ENCODE measurements around the gene MARCHF10. TPM values are rescaled to one million over a fixed set of nuclear protein-coding genes. Genes with fewer than 3 reads are reported as not detected.

MARCHF10 gene
- total and polyA plus RNA-seq, 2 of the 4 experiments (the other 2 are of a cell fraction): 0.18 to 0.74 TPM

GRCh38 chr17:62688398-62689160 is 119.5 kb downstream of the MARCHF10 start:
- H2AK5ac ChIP-seq (ENCODE audit: low read depth, low read length): no peak overlapping the region
- dilution Hi-C loops (cut with HindIII; ENCODE audit: low sequenced_read_pairs, unreplicated experiment): no loop called here
- no peak overlapping the region for H3K23ac ChIP-seq (ENCODE audit: low read depth, low read length)
- no peak overlapping the region for H4K5ac ChIP-seq (ENCODE audit: low read depth, low read length)
- H3K18ac ChIP-seq (ENCODE audit: low read depth, low read length): no peak overlapping the region
- H2BK20ac ChIP-seq (ENCODE audit: low read depth, low read length): no peak overlapping the region
- H2BK15ac ChIP-seq (ENCODE audit: low read depth, low read length): no peak overlapping the region
- H2BK120ac ChIP-seq (ENCODE audit: low read depth, low read length): no peak overlapping the region
- in situ Hi-C loops (cut with MboI; ENCODE audit: low sequenced_read_pairs): no loop called here
- no peaks in the 10 kb centered on the region for H4K20me1 ChIP-seq (ENCODE audit: insufficient read depth, low read length)
- H3K4me1 ChIP-seq (ENCODE audit: control insufficient read depth, insufficient read depth, low read length): no peaks in the 10 kb centered on the region
- H3K79me1 ChIP-seq (ENCODE audit: low read depth in 1 of 2, low read length in 2 of 2): 0 out of 4 replicates have a peak, but pooled peaks cover 0 to 7% of the 10 kb centered on the region in 2 experiments
- H3K36me3 ChIP-seq (ENCODE audit: control insufficient read depth, insufficient read depth, low read length): peaks cover 64% of the 10 kb centered on the region
- no peak overlapping the region for H2AFZ ChIP-seq (replicated peaks; ENCODE audit: low read length, poor library complexity)
- no peak overlapping the region for H4K91ac ChIP-seq (ENCODE audit: insufficient read depth, low read depth, low read length)
- CTCF ChIA-PET: no interaction called here
- intact Hi-C loops (cut with micrococcal nuclease): no loop called here
- no peak overlapping the region for H3K4ac ChIP-seq (ENCODE audit: low read depth, low read length)
- H3K56ac ChIP-seq (ENCODE audit: extremely low read depth, insufficient read depth, low read length): no peak overlapping the region
- H3K27me3 ChIP-seq (ENCODE audit: control insufficient read depth, insufficient read depth, low read length): no peaks in the 10 kb centered on the region
- H3K9ac ChIP-seq (ENCODE audit: low read depth, low read length): no peak overlapping the region
- no peak overlapping the region for H2BK5ac ChIP-seq (ENCODE audit: low read depth, low read length, poor library complexity, severe bottlenecking)
- POLR2A ChIA-PET (ENCODE audit: unreplicated experiment): no interaction called here
- no TSS peak for BruUV-seq (replicated peaks)
- H3K4me2 ChIP-seq (ENCODE audit: low read depth, low read length): no peak overlapping the region
- no peaks in the 10 kb centered on the region; the same call in 1 of the 2 replicates for H3K9me1 ChIP-seq (ENCODE audit: insufficient read depth, low read length)
- TF ChIP-seq USF2 (IDR thresholded peaks at IDR 0.05; ENCODE audit: low read depth, low read length) (no peak), BHLHE40 (IDR thresholded peaks at IDR 0.05; ENCODE audit: low read depth, low read length) (no peak), RFX5 (IDR thresholded peaks at IDR 0.05; ENCODE audit: low read depth, low read length) (no peak), RCOR1 (IDR thresholded peaks at IDR 0.05; ENCODE audit: insufficient replicate concordance, low read length) (no peak), ELK1 (IDR thresholded peaks at IDR 0.05; ENCODE audit: borderline replicate concordance, low read depth, low read length) (no peak)
- no peak overlapping the region for H3K14ac ChIP-seq (replicated peaks; ENCODE audit: low read depth, low read length)
- 75% methylated on average over 3 of the region's 11 CpGs; no CpG with 5 or more reads in 1 of the 2 experiments for WGBS, 2 experiments (ENCODE audit: extremely low coverage in 2 of 2, insufficient read length in 1 of 2)
- H3K27ac ChIP-seq (ENCODE audit: insufficient read depth, low read length): no peak overlapping the region
- H4K8ac ChIP-seq (ENCODE audit: low read depth in 2 of 2, low read length in 2 of 2): no peak overlapping the region
- no peak overlapping the region for H3K4me3 ChIP-seq (ENCODE audit: insufficient read depth, low read depth, low read length)
- no peaks in the 10 kb centered on the region for H3K9me3 ChIP-seq (ENCODE audit: control insufficient read depth, insufficient read depth, low read length)
- ATAC-seq (ENCODE audit: low read depth) (no peak), DNase-seq (no peak)
- peak overlapping the region; percentile 9 for H2AK9ac ChIP-seq (replicated peaks; ENCODE audit: low read depth, low read length, poor library complexity)

Measured in IMR-90 (cell line).